ENCODE measurements around the gene TMEM19. TPM values are rescaled to one million over a fixed set of nuclear protein-coding genes. Genes with fewer than 3 reads are reported as not detected.
"Not testable (repeated sequence)": the region's sequence is repeated elsewhere in the genome, so short reads cannot be mapped to it uniquely, and the experiment has no call there.

Gene TMEM19
- total RNA-seq, 1 donor from 2014 or later, result 40.3 TPM

- FAIRE-seq (no peak), DNase-seq (ENCODE audit: low read depth) (no peak)
- Histone ChIP-seq H3K4me3 (ENCODE audit: low read depth, low read length) (no peak overlapping the region), H3K27me3 (ENCODE audit: control insufficient read depth, insufficient read depth, low read length) (no peaks in the 10 kb centered on the region), H3K36me3 (ENCODE audit: control insufficient read depth, insufficient read depth, low read length) (peaks cover 2% of the 10 kb centered on the region)
- TF ChIP-seq, protein P1, sequence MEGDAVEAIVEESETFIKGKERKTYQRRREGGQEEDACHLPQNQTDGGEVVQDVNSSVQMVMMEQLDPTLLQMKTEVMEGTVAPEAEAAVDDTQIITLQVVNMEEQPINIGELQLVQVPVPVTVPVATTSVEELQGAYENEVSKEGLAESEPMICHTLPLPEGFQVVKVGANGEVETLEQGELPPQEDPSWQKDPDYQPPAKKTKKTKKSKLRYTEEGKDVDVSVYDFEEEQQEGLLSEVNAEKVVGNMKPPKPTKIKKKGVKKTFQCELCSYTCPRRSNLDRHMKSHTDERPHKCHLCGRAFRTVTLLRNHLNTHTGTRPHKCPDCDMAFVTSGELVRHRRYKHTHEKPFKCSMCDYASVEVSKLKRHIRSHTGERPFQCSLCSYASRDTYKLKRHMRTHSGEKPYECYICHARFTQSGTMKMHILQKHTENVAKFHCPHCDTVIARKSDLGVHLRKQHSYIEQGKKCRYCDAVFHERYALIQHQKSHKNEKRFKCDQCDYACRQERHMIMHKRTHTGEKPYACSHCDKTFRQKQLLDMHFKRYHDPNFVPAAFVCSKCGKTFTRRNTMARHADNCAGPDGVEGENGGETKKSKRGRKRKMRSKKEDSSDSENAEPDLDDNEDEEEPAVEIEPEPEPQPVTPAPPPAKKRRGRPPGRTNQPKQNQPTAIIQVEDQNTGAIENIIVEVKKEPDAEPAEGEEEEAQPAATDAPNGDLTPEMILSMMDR (IDR thresholded peaks at IDR 0.05; ENCODE audit: insufficient read depth, low read length, severe bottlenecking), result no peak
Measured at GRCh38 chr12:71693126-71693525, 7.2 kb downstream of the TMEM19 start.

DNA sequence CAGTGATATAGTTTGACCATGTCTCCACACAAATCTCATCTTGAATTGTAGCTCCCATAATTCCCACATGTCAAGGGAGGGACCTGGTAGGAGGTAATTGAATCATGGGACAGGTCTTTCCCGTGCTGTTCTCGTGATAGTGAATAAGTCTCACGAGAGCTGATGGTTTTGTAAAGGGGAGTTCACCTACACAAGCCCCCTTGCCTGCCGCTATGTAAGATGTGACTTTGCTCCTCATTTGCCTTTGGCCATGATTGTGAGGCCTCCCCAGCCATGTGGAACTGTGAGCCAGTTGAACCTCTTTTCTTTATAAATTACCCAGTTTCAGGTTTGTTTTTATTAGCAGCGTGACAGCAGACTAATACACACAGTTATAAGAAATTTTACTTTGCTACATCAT is 7.8 kb downstream of the TMEM19 start:
- H3K4me3 ChIP-seq (ENCODE audit: low read depth, low read length); DNase-seq (ENCODE audit: low read depth); H3K36me3 ChIP-seq (ENCODE audit: control insufficient read depth, insufficient read depth, low read length); H3K27me3 ChIP-seq (ENCODE audit: control insufficient read depth, insufficient read depth, low read length); FAIRE-seq: not testable (repeated sequence)

DNA sequence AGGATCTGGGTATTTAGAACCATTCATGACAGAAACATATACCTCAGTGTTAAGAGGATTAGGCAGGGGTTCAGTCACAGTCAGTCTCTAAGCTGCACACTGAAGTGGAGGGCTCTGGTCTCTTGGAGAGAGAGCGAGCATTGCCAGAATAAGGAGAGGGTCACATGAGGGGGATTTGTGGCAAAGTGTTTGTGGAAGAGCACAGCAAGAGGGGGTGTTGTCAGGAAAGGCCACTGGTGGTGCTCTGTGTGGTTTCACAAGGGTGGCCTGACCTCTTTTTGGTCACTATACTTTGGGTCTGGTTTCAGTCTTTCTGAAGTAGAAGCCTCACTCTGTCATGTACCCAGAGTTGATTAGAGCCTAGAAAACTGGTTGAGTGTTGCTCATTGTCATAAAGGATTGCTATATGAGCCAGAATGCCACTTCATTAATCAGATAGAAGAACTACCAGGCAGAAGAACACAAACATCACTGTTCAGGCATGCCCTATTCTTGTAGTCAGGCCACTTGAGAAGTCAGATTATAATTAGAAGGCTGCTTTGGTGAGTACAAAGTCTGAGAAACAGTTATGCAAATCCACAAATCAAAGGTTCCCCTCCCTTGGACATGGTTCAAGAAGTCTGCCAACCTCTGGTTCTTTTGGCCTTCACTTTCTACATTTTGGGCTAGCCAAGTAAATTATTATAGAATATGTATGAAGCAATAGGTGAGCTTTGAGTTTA is 8.4 kb downstream of the TMEM19 start:
- TF ChIP-seq, protein P1 (IDR thresholded peaks at IDR 0.05; ENCODE audit: insufficient read depth, low read length, severe bottlenecking), result no peak
- FAIRE-seq (peak; percentile 64), DNase-seq (ENCODE audit: low read depth) (peak; percentile 84)
- Histone ChIP-seq H3K4me3 (ENCODE audit: low read depth, low read length) (no peak overlapping the region), H3K27me3 (ENCODE audit: control insufficient read depth, insufficient read depth, low read length) (no peaks in the 10 kb centered on the region), H3K36me3 (ENCODE audit: control insufficient read depth, insufficient read depth, low read length) (peaks cover 2% of the 10 kb centered on the region)

- no peak for FAIRE-seq
- no peak overlapping the region for H3K4me3 ChIP-seq (ENCODE audit: low read depth, low read length)
- DNase-seq (ENCODE audit: low read depth), result no peak
- TF ChIP-seq, protein P1 (IDR thresholded peaks at IDR 0.05; ENCODE audit: insufficient read depth, low read length, severe bottlenecking), result no peak
- peaks cover 3% of the 10 kb centered on the region for H3K36me3 ChIP-seq (ENCODE audit: control insufficient read depth, insufficient read depth, low read length)
- H3K27me3 ChIP-seq (ENCODE audit: control insufficient read depth, insufficient read depth, low read length), result no peaks in the 10 kb centered on the region
Measured at GRCh38 chr12:71695782-71696181, 9.9 kb downstream of the TMEM19 start.

DNA sequence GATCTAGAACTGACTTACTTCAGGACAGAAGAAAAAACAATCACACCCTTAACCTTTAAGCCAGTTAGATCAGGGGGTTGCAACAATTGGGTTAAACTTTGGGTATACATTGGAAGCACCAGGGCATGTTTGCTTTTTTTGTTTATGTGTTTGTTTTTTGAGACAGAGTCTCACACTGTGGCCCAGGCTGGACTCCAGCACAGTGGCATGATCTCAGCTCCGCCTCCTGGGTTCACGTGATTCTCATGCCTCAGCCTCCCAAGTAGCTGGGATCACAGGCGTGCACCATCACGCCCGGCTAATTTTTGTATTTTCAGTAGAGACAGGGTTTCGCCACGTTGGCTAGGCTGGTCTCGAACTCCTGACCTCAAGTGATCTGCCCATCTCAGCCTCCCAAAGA is 16.3 kb downstream of the TMEM19 start:
- H3K4me3 ChIP-seq (ENCODE audit: low read depth, low read length); FAIRE-seq; DNase-seq (ENCODE audit: low read depth); H3K36me3 ChIP-seq (ENCODE audit: control insufficient read depth, insufficient read depth, low read length); H3K27me3 ChIP-seq (ENCODE audit: control insufficient read depth, insufficient read depth, low read length): not testable (repeated sequence)

DNA sequence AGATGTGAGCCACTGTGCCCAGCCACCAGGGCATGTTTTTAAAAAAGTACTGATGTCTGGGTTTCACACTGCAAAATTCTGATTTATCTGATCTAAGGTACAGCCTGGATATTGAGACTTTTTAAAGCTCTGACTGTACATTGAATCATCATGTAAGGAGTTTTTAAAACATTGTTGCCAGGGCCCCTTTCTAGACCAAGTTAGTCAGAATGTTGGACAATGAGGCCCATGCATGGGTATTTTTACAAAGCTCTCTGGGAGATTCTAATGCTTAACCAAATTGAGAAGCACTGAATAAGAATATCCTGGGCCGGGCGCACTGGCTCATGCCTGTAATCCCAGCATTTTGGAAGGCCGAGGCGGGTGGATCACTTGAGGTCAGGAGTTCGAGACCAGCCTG is 16.7 kb downstream of the TMEM19 start:
- peak; percentile 30 for DNase-seq (ENCODE audit: low read depth)
- TF ChIP-seq, protein P1 (IDR thresholded peaks at IDR 0.05; ENCODE audit: insufficient read depth, low read length, severe bottlenecking), result no peak
- FAIRE-seq, result no peak
- H3K36me3 ChIP-seq (ENCODE audit: control insufficient read depth, insufficient read depth, low read length), result peaks cover 1% of the 10 kb centered on the region
- H3K4me3 ChIP-seq (ENCODE audit: low read depth, low read length), result no peak overlapping the region
- no peaks in the 10 kb centered on the region for H3K27me3 ChIP-seq (ENCODE audit: control insufficient read depth, insufficient read depth, low read length)

GRCh38 chr12:71703206-71703605 is 17.3 kb downstream of the TMEM19 start:
- DNase-seq (ENCODE audit: low read depth), result no peak
- Histone ChIP-seq H3K4me3 (ENCODE audit: low read depth, low read length) (no peak overlapping the region), H3K27me3 (ENCODE audit: control insufficient read depth, insufficient read depth, low read length) (no peaks in the 10 kb centered on the region), H3K36me3 (ENCODE audit: control insufficient read depth, insufficient read depth, low read length) (peaks cover 1% of the 10 kb centered on the region)
- FAIRE-seq, result no peak
- TF ChIP-seq, protein P1 (IDR thresholded peaks at IDR 0.05; ENCODE audit: insufficient read depth, low read length, severe bottlenecking), result no peak

Data from bronchial epithelial cell (primary cell).